ENCODE results near the gene WASF1. TPM values are rescaled to one million over a fixed set of nuclear protein-coding genes. Genes with fewer than 3 reads are reported as not detected.

The WASF1 gene
- total RNA-seq, 3 donors from 2014 or later (not counting 1 experiment from before 2014, with no cell fraction given), result 0.25 to 0.90 (median 0.45) TPM

GRCh38 chr6:110207652-110208051 is 28.2 kb upstream of the WASF1 start:
- Mint-ChIP-seq H3K4me3 (no peak overlapping the region), H3K27me3 (ENCODE audit: low read depth in 2 of 2) (no peaks in the 10 kb centered on the region), H3K9me3 (no peaks in the 10 kb centered on the region), H3K36me3 (peaks cover 19% of the 10 kb centered on the region), H3K4me1 (peaks cover under 1 to 6% of the 10 kb centered on the region in 2 donors), H3K27ac (no peak overlapping the region)
- Histone ChIP-seq H3K36me3 (ENCODE audit: control insufficient read depth, insufficient read depth, low read length) (peaks cover 49% of the 10 kb centered on the region), H3K9me3 (ENCODE audit: control insufficient read depth, insufficient read depth, low read length) (no peaks in the 10 kb centered on the region), H3K27me3 (ENCODE audit: control insufficient read depth, insufficient read depth, low read length) (no peaks in the 10 kb centered on the region), H3K4me3 (ENCODE audit: low read length) (no peak overlapping the region), H3K27ac (ENCODE audit: low read length) (no peak overlapping the region), H3K4me1 (ENCODE audit: control insufficient read depth, insufficient read depth, low read length) (no peaks in the 10 kb centered on the region)
- no peak for TF ChIP-seq CTCF (IDR thresholded peaks at IDR 0.05)
- intact Hi-C loops (cut with micrococcal nuclease), result no loop called here
- ATAC-seq, result no peak
- DNase-seq, result peak in 1 of 2 donors; percentile 9
- 100% methylated on average over 3 of the region's 3 CpGs for WGBS (ENCODE audit: insufficient coverage)

- Histone ChIP-seq H3K4me3 (ENCODE audit: low read length) (no peak overlapping the region), H3K4me1 (ENCODE audit: control insufficient read depth, insufficient read depth, low read length) (no peaks in the 10 kb centered on the region), H3K9me3 (ENCODE audit: control insufficient read depth, insufficient read depth, low read length) (no peaks in the 10 kb centered on the region), H3K27ac (ENCODE audit: low read length) (no peak overlapping the region), H3K36me3 (ENCODE audit: control insufficient read depth, insufficient read depth, low read length) (peaks cover 8% of the 10 kb centered on the region), H3K27me3 (ENCODE audit: control insufficient read depth, insufficient read depth, low read length) (no peaks in the 10 kb centered on the region)
- Mint-ChIP-seq H3K9me3 (no peaks in the 10 kb centered on the region), H3K27me3 (ENCODE audit: low read depth in 2 of 2) (no peaks in the 10 kb centered on the region), H3K36me3 (no peaks in the 10 kb centered on the region), H3K4me1 (peaks cover 22 to 24% of the 10 kb centered on the region in 2 donors), H3K4me3 (no peak overlapping the region), H3K27ac (no peak overlapping the region)
- WGBS (ENCODE audit: insufficient coverage), result 88% methylated on average over 2 of the region's 3 CpGs
- TF ChIP-seq CTCF (IDR thresholded peaks at IDR 0.05), result no peak
- DNase-seq, result no peak
- ATAC-seq, result no peak
- intact Hi-C loops (cut with micrococcal nuclease), result no loop called here
Measured at GRCh38 chr6:110201151-110201884, 21.8 kb upstream of the WASF1 start.

GRCh38 chr6:110198561-110198960 is 19.1 kb upstream of the WASF1 start:
- 94% methylated on average over 1 of the region's 3 CpGs for WGBS (ENCODE audit: insufficient coverage)
- no peak overlapping the region for H3K4me3 Mint-ChIP-seq
- H3K27me3 Mint-ChIP-seq (ENCODE audit: low read depth in 2 of 2), result no peaks in the 10 kb centered on the region
- Histone ChIP-seq H3K27me3 (ENCODE audit: control insufficient read depth, insufficient read depth, low read length) (no peaks in the 10 kb centered on the region), H3K36me3 (ENCODE audit: control insufficient read depth, insufficient read depth, low read length) (peaks cover 21% of the 10 kb centered on the region), H3K4me1 (ENCODE audit: control insufficient read depth, insufficient read depth, low read length) (no peaks in the 10 kb centered on the region), H3K9me3 (ENCODE audit: control insufficient read depth, insufficient read depth, low read length) (no peaks in the 10 kb centered on the region), H3K27ac (ENCODE audit: low read length) (no peak overlapping the region), H3K4me3 (ENCODE audit: low read length) (no peak overlapping the region)
- no peaks in the 10 kb centered on the region for H3K9me3 Mint-ChIP-seq
- intact Hi-C loops (cut with micrococcal nuclease), result no loop called here
- H3K4me1 Mint-ChIP-seq, result peaks cover 26 to 35% of the 10 kb centered on the region in 2 donors
- no peak for DNase-seq
- H3K27ac Mint-ChIP-seq, result no peak overlapping the region
- no peaks in the 10 kb centered on the region for H3K36me3 Mint-ChIP-seq
- no peak for TF ChIP-seq CTCF (IDR thresholded peaks at IDR 0.05)
- ATAC-seq, result no peak

- peaks cover 15 to 26% of the 10 kb centered on the region in 2 donors for H3K4me1 Mint-ChIP-seq
- H3K4me1 ChIP-seq (ENCODE audit: control insufficient read depth, insufficient read depth, low read length), result no peaks in the 10 kb centered on the region
- intact Hi-C loops (cut with micrococcal nuclease), result no loop called here
- ATAC-seq (no peak), DNase-seq (no peak)
- no peaks in the 10 kb centered on the region for H3K9me3 Mint-ChIP-seq
- no peak for TF ChIP-seq CTCF (IDR thresholded peaks at IDR 0.05)
- no peak overlapping the region for H3K27ac ChIP-seq (ENCODE audit: low read length)
- no peaks in the 10 kb centered on the region for H3K9me3 ChIP-seq (ENCODE audit: control insufficient read depth, insufficient read depth, low read length)
- no peaks in the 10 kb centered on the region for H3K27me3 Mint-ChIP-seq (ENCODE audit: low read depth in 2 of 2)
- no peak overlapping the region for H3K4me3 ChIP-seq (ENCODE audit: low read length)
- H3K27ac Mint-ChIP-seq, result no peak overlapping the region
- no peaks in the 10 kb centered on the region for H3K36me3 Mint-ChIP-seq
- WGBS (ENCODE audit: insufficient coverage), result 73% methylated on average over 1 of the region's 1 CpG
- H3K27me3 ChIP-seq (ENCODE audit: control insufficient read depth, insufficient read depth, low read length), result no peaks in the 10 kb centered on the region
- peaks cover 20% of the 10 kb centered on the region for H3K36me3 ChIP-seq (ENCODE audit: control insufficient read depth, insufficient read depth, low read length)
- H3K4me3 Mint-ChIP-seq, result no peak overlapping the region
Measured at GRCh38 chr6:110196874-110197273, 17.4 kb upstream of the WASF1 start.
